Astrocyte of the spinal cord (primary cell): Measurements from ENCODE around the gene TTC28.

ENCODE experiments used
- DNase-seq: peaks from one replicate; pipeline ENCODE4 v3.0.0; 2011; ENCODE audit warnings: low read depth, low spot score
- H3K4me3 ChIP-seq: 2 replicates; pipeline ENCODE4 v1.5.1; 2011; ENCODE audit warnings: low read depth, mild to moderate bottlenecking, low read length, moderate library complexity
- CTCF ChIP-seq: IDR thresholded peaks from 2 replicates; pipeline ENCODE4 v1.5.1; 2012; ENCODE audit warnings: low read depth, mild to moderate bottlenecking, low read length, inconsistent platforms
- in situ Hi-C: cut with HindIII; loops from 2 replicates; pipeline ENCODE4 v1.10.0; 2017; ENCODE audit warnings: low sequenced_read_pairs

Gene TTC28

GRCh38 chr22:28328756-28329155, 350.9 kb downstream of the TTC28 start:
- in situ Hi-C loops: no loop called here
- no peak for TF ChIP-seq CTCF
- no peak overlapping the region for H3K4me3 ChIP-seq
- no peak for DNase-seq

GRCh38 chr22:28316014-28316413, 363.6 kb downstream of the TTC28 start:
- no peak overlapping the region for H3K4me3 ChIP-seq
- no peak for DNase-seq
- in situ Hi-C loops: no loop called here
- TF ChIP-seq CTCF: no peak

- no peak for TF ChIP-seq CTCF
- in situ Hi-C loops: no loop called here
- no peak for DNase-seq
- no peak overlapping the region for H3K4me3 ChIP-seq
Observed at GRCh38 chr22:28314959-28315358, 364.7 kb downstream of the TTC28 start.

- in situ Hi-C loops: no loop called here
- H3K4me3 ChIP-seq: no peak overlapping the region
- TF ChIP-seq CTCF: no peak
- DNase-seq: no peak
Observed at GRCh38 chr22:28310299-28310698, 369.3 kb downstream of the TTC28 start.

- no peak overlapping the region for H3K4me3 ChIP-seq
- peak; percentile 41 for DNase-seq
- no peak for TF ChIP-seq CTCF
- in situ Hi-C loops: no loop called here
Observed at GRCh38 chr22:28299753-28300152, 379.9 kb downstream of the TTC28 start.

- in situ Hi-C loops: no loop called here
Observed at GRCh38 chr22:28299309-28299708, 380.3 kb downstream of the TTC28 start.

More at GRCh38 chr22:28299309-28299708, 380.3 kb downstream of the TTC28 start:
- no peak overlapping the region for H3K4me3 ChIP-seq
- DNase-seq: no peak
- no peak for TF ChIP-seq CTCF
